Liver (tissue), 3 donors: Measurements from ENCODE around the gene RPTOR.

Source experiments
- ATF3 ChIP-seq: IDR thresholded peaks from 2 replicates; pipeline ENCODE4 v1.6.1; 2016; ENCODE audit warnings: antibody characterized with exemption
- CTCF ChIP-seq: fragments of 150-350 bp; IDR thresholded peaks from 2 replicates; pipeline ENCODE4 v1.5.1; 2017; ENCODE audit warnings: improper control_type of control experiment, low read depth, low read length; ENCODE audit not compliant: missing input control
- FOXA2 ChIP-seq: IDR thresholded peaks from 2 replicates; pipeline ENCODE4 v1.6.1; 2016; ENCODE audit warnings: antibody characterized with exemption
- HNF4G ChIP-seq: IDR thresholded peaks from 2 replicates; pipeline ENCODE4 v1.6.1; 2016; ENCODE audit warnings: antibody characterized with exemption
- JUND ChIP-seq, 2 donors: IDR thresholded peaks; 2 replicates each; pipeline ENCODE4 v1.6.1; 2016; ENCODE audit warnings: antibody characterized with exemption in 2 of 2
- RXRA ChIP-seq, 2 donors: IDR thresholded peaks; 2 replicates each; pipeline ENCODE4 v1.6.1; 2017 to 2018; ENCODE audit warnings: antibody characterized with exemption in 2 of 2, mild to moderate bottlenecking in 1 of 2
- TAF1 ChIP-seq: conservative IDR thresholded peaks from 2 replicates; pipeline ENCODE4 v1.6.1; 2016; ENCODE audit warnings: antibody characterized with exemption, mild to moderate bottlenecking
- ZBTB33 ChIP-seq: IDR thresholded peaks from 2 replicates; pipeline ENCODE4 v1.6.1; 2016; ENCODE audit warnings: antibody characterized with exemption
- donor health status: healthy.
- donor health status: healthy.

GRCh38 chr17:80694992-80695912 lies 150.6 kb downstream of the RPTOR start:
- no peak for TF ChIP-seq CTCF
- TF ChIP-seq RXRA (IDR thresholded peaks at IDR 0.05), result no peak
- TF ChIP-seq HNF4G, result no peak
- no peak for TF ChIP-seq FOXA2
- TF ChIP-seq ZBTB33, result no peak
- TF ChIP-seq TAF1, result no peak
- TF ChIP-seq ATF3, result no peak
- TF ChIP-seq JUND (IDR thresholded peaks at IDR 0.05), result no peak
